Measurements from ENCODE around the gene PGAP2.

The PGAP2 gene

GRCh38 chr11:3845670-3846069, 37.3 kb downstream of the PGAP2 start:
- Histone ChIP-seq H3K4me1 (ENCODE audit: low read length) (peaks cover 7% of the 10 kb centered on the region; the same call in 1 of the 2 replicates), H3K9me3 (replicated peaks; ENCODE audit: insufficient read depth, low read length) (no peaks in the 10 kb centered on the region), H3K9ac (ENCODE audit: low read length) (no peak overlapping the region), H4K20me1 (ENCODE audit: insufficient read depth, low read length) (no peaks in the 10 kb centered on the region), H3K79me2 (ENCODE audit: low read length) (peaks cover under 1% of the 10 kb centered on the region), H3F3A (ENCODE audit: insufficient read depth, low read length) (peaks cover 7% of the 10 kb centered on the region), H2AFZ (ENCODE audit: low read length) (no peak overlapping the region), H3K36me3 (replicated peaks; ENCODE audit: insufficient read depth, low read length) (no peaks in the 10 kb centered on the region), H3K27me3 (replicated peaks; ENCODE audit: insufficient read depth, low read length) (no peaks in the 10 kb centered on the region), H3K4me2 (ENCODE audit: low read depth, low read length) (no peak overlapping the region), H3K9me2 (replicated peaks; ENCODE audit: insufficient read depth, low read length) (no peaks in the 10 kb centered on the region), H3K4me3 (ENCODE audit: low read length) (no peak overlapping the region), H3K27ac (ENCODE audit: low read length) (no peak overlapping the region)
- no peak for DNase-seq
- TF ChIP-seq EZH2phosphoT487 (IDR thresholded peaks at IDR 0.05; ENCODE audit: low read length) (no peak), CTCF (IDR thresholded peaks at IDR 0.05; ENCODE audit: low read length) (no peak), EZH2 (optimal IDR thresholded peaks at IDR 0.05; ENCODE audit: low read depth, low read length) (no peak)

GRCh38 chr11:3849297-3849874, 41.0 kb downstream of the PGAP2 start:
- TF ChIP-seq CTCF (IDR thresholded peaks at IDR 0.05; ENCODE audit: low read length) (peak; percentile 77), EZH2 (optimal IDR thresholded peaks at IDR 0.05; ENCODE audit: low read depth, low read length) (no peak), EZH2phosphoT487 (IDR thresholded peaks at IDR 0.05; ENCODE audit: low read length) (no peak)
- peaks cover 19% of the 10 kb centered on the region for H3K4me1 ChIP-seq (ENCODE audit: low read length)
- peak; percentile 59 for DNase-seq
- H3K9me3 ChIP-seq (replicated peaks; ENCODE audit: insufficient read depth, low read length) = no peaks in the 10 kb centered on the region
- no peaks in the 10 kb centered on the region for H3K36me3 ChIP-seq (replicated peaks; ENCODE audit: insufficient read depth, low read length)
- no peak overlapping the region for H3K27ac ChIP-seq (ENCODE audit: low read length)
- H3K4me3 ChIP-seq (ENCODE audit: low read length) = no peak overlapping the region
- no peak overlapping the region for H3K9ac ChIP-seq (ENCODE audit: low read length)
- H2AFZ ChIP-seq (ENCODE audit: low read length) = no peak overlapping the region
- H3K4me2 ChIP-seq (ENCODE audit: low read depth, low read length) = no peak overlapping the region
- H3K79me2 ChIP-seq (ENCODE audit: low read length) = no peaks in the 10 kb centered on the region
- no peaks in the 10 kb centered on the region for H4K20me1 ChIP-seq (ENCODE audit: insufficient read depth, low read length)
- H3K27me3 ChIP-seq (replicated peaks; ENCODE audit: insufficient read depth, low read length) = no peaks in the 10 kb centered on the region
- H3F3A ChIP-seq (ENCODE audit: insufficient read depth, low read length) = peaks cover 17% of the 10 kb centered on the region
- H3K9me2 ChIP-seq (replicated peaks; ENCODE audit: insufficient read depth, low read length) = no peaks in the 10 kb centered on the region

- Histone ChIP-seq H3K4me3 (ENCODE audit: low read length) (0 out of 2 replicates have a peak overlapping the region, but pooled peaks have one; percentile 84), H3K27ac (ENCODE audit: low read length) (peak overlapping the region; percentile 97), H3K4me2 (ENCODE audit: low read depth, low read length) (peak overlapping the region; percentile 90), H2AFZ (ENCODE audit: low read length) (peak overlapping the region; percentile 77), H3F3A (ENCODE audit: insufficient read depth, low read length) (peaks cover 48% of the 10 kb centered on the region), H3K27me3 (replicated peaks; ENCODE audit: insufficient read depth, low read length) (no peaks in the 10 kb centered on the region), H4K20me1 (ENCODE audit: insufficient read depth, low read length) (no peaks in the 10 kb centered on the region), H3K36me3 (replicated peaks; ENCODE audit: insufficient read depth, low read length) (no peaks in the 10 kb centered on the region), H3K9me3 (replicated peaks; ENCODE audit: insufficient read depth, low read length) (no peaks in the 10 kb centered on the region), H3K79me2 (ENCODE audit: low read length) (peaks cover 30% of the 10 kb centered on the region), H3K9ac (ENCODE audit: low read length) (peak overlapping the region; percentile 79), H3K9me2 (replicated peaks; ENCODE audit: insufficient read depth, low read length) (no peaks in the 10 kb centered on the region), H3K4me1 (ENCODE audit: low read length) (peaks cover 31% of the 10 kb centered on the region)
- DNase-seq = no peak
- TF ChIP-seq CTCF (IDR thresholded peaks at IDR 0.05; ENCODE audit: low read length) (no peak), EZH2phosphoT487 (IDR thresholded peaks at IDR 0.05; ENCODE audit: low read length) (no peak)
Observed at GRCh38 chr11:3853545-3853842, 45.1 kb downstream of the PGAP2 start.

Measured in MM.1S (cell line).